Measurements from ENCODE around the gene PPP2R5E.
"Not testable (repeated sequence)": the region's sequence is repeated elsewhere in the genome, so short reads cannot be mapped to it uniquely, and the experiment has no call there.

PPP2R5E gene

GRCh38 chr14:63431466-63431865 is 111.7 kb downstream of the PPP2R5E start:
- DNase-seq: no peak

DNA sequence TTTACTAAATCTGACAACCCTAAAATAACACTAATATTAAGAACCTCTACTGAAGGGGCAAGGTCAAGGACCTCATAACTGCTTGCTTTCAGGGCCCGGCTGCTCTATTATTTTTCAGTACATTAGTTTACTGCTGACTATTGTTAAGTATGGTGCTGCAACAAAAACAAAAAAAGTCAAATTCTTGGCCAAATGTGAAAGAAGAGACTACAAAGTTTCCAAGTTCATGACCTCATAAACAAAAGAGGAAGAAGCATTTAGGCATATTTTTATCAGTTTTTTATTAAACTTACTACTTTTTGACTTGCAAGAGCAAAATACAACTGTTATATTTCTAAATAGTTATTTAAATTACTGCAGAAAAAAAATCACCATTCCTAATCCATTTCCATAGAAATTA is 114.7 kb downstream of the PPP2R5E start:
- no peak for DNase-seq

DNA sequence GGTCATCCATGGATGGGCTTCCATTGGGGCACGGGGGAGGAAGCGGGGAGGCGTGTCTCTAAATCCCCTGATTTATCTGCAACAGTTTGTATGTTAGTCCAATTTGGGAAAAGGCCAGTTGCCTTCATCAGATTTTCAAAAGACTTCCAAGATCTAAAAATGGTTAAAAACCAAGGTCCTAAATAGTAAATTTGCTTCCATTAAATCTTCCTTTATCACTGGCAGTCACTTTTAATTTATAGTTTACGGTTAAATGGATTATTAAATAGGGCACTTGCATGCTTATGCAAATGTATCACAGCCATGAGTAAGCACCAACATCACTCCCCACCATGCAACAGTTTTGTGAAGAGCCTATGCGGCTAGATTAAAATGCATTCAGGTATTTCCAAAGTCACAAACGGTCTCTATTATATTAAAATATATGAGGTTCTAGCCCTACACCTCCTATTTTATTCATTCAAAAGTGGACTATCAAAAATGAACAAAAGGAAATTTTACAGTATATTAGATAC is 116.3 kb downstream of the PPP2R5E start:
- DNase-seq: no peak

DNA sequence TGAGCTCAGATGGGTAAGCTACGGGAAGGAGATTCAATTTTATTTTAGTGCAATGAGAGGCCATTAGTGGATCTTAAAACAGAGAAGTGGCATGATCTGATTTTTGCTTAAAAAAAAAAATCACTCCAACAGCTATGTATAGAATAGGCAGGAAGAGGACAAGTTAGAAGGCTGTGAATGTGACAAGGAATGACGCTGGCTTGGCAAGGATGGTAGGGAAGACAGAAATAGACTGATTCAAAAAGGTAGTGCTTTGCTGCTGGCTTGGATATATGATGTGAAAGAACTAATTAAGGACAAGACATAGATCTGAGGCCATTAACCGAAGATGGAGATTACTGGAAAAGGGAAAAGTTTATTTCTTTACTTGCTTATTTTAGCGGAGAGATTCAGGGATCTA is 119.3 kb downstream of the PPP2R5E start:
- no peak for DNase-seq

DNA sequence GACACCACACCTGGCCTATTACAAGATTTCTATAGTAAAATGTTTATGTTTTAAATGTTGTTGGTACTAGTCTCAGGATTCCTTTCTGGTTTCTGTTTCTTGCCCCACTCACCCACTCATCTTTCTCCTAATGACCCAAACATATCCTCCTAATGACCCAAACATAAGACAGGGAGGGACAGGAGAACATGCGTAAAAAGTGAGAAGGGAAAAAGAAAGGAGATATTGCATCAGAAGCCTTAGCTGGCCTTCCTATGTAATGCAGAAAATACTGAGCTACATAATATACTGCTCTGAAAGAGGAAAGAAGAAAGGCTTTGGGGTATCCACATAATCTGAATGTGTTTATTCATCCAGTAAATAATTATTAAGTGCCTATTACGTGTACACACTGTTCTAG is 119.8 kb downstream of the PPP2R5E start:
- DNase-seq: no peak

- DNase-seq: no peak
Observed at GRCh38 chr14:63421919-63422318, 121.3 kb downstream of the PPP2R5E start.

- DNase-seq: no peak
Observed at GRCh38 chr14:63421226-63421625, 122.0 kb downstream of the PPP2R5E start.

- no peak for DNase-seq
Observed at GRCh38 chr14:63418020-63418419, 125.2 kb downstream of the PPP2R5E start.

GRCh38 chr14:63413009-63413408 is 130.2 kb downstream of the PPP2R5E start:
- DNase-seq: no peak

DNA sequence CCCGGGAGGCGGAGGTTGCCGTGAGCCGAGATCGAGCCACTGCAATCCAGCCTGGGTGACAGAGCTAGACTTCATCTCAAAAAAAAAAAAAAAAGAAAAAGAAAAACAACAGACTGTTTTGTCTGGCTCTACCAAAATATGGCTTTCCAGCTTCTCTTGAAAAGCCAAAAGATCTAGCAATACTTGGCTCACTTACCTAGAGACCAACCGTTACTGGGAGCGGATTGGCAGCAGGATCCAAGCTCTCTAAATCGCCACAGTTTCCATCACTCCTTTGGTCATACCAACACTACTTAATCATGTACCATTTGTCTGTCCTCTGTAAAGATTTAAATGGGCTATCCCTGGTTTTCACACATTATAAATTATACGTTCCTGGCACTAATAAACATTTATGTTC is 136.8 kb downstream of the PPP2R5E start:
- DNase-seq: no peak

- DNase-seq: no peak
Observed at GRCh38 chr14:63405715-63406114, 137.5 kb downstream of the PPP2R5E start.

DNA sequence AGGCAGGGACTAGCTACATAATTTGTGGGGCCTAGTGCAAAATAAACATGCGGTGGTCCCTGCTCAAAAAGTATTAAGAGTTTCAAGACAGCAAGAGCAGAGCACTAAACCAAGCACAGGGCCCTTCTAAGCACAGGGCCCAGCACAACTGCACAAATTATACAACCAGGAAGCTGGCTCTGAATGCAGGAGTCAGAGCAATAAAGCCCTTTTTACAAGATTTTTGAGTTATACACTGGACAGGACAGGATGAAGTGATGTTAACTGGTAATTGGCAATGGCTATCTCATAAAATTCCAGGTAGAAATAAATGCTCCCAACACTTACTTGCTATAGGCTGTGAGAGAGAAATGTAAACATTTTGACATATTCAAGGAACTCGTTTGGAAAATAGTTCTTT is 138.3 kb downstream of the PPP2R5E start:
- no peak for DNase-seq

DNA sequence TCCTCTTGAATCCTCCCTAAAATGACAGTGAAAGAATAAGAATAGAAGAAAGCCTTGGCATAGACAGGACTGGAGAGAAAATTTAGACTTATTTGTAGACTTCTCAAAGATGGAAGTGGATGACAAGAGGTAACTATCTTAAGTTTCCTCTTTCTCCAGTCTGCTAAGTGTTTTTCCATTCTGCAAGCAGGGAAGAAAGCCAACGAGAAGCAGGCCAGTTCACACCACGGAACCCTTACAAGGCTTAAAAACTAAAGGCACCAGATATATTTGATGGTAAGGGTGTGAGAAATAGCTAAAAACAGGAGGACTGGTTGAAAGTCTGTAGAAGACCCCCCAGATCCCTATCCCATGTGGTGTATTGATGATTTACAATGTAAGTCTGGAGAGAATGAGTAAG is 141.5 kb downstream of the PPP2R5E start:
- no peak for DNase-seq

DNA sequence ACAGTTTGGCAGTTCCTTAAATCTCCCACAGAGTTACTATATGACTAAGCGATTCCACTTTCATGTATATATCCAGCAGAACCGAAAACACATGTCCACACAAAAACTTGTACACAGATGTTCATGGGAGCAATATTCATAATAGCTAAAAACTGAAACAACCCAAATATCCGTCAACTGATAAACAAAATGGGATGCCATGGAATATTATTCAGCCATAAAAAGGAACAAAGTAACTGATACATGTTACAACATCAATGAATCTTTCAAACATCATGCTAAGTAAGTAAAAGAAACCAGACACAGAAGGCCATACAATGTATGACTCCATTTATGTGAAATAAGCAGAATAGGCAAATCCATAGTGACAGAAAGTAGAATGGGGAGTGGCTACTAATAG is 144.2 kb downstream of the PPP2R5E start:
- no peak for DNase-seq

DNA sequence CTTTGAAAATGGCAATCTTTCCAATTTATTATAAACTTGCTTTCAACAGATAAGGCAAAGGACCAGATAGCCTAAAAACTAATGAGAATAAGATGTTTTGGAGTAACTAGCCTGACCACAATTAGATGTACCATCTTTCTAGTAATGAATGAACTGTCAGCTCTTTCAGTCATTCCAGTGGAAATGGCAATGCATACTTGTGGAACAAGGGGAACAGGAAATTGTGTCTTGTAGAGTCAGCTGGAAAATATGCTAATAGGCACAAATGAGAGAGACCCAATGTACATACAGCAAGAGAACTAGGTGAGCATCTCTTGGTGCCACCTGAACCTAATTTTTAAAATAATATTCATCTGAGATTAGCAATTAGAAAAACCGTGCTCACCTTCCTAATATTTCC is 148.3 kb downstream of the PPP2R5E start:
- DNase-seq: peak; percentile 40

DNA sequence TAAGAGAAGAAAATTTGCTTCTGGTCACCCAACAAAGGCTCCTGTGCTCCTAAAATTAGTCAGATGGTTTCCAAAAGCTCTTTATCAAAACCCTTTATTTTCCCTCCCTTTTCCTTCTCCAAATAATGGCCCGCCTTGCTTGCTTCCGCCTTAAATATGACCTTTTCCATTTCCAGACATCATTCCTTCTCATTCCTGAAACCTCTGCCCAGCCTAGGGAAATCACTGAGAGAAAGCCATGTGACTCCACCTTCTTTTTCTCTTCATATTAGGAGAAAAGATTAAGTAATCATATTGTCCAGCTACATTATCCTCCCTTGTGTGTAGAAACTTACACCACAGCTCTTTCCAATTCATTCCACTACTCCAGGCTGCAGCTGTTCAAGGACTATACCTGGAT is 148.7 kb downstream of the PPP2R5E start:
- no peak for DNase-seq

DNA sequence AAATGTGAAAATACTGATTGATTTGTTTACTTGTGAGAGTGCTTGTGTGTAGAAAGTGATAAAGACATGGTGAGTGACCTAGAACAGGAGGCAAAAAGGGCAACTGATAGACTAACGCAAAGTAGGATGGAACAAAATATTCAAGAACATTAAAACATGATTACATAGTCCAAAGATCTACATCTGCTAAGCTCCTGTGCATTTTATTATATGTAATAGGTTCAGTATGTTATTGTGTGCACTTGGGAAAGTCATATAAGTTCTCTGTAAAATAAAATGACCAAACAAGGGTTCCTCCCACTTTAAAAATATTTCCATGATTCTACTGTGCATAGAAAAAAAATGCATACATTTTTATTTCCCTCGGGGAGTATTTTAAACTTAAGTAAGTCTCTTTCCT is 150.2 kb downstream of the PPP2R5E start:
- DNase-seq: no peak

- DNase-seq: no peak
Observed at GRCh38 chr14:63392236-63392635, 150.9 kb downstream of the PPP2R5E start.

DNA sequence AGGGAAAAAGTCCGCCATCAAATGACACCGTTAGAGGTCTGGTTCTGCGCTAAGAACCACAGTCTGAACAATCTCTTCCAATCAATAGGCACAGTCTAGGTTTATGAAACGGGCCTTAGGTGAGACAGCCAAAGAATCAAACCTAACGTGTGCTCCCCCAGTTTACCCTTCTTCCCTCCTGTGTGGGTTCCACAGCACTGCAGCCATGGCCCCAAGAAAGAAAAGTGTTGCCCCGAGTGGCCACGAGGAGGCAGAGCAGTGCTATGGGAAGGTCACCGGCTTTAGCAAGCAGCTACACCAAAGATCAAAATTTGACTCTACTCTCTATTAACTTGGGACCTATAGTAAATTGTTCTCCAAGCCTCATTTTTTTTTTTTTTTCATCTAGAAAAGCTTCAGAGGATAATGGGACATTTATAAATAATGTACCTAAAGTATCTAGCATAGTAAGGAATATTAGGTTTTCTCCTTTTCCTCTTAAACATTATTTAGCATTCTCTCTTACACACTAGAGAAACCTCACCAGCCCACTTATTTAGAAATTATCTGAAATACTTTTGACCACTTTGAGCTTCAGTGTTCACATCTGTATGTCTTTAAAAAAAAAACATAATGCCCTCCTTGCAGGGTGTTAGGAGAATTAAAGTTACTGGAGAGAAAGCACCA is 154.3 kb downstream of the PPP2R5E start:
- DNase-seq: peak; percentile 55

DNA sequence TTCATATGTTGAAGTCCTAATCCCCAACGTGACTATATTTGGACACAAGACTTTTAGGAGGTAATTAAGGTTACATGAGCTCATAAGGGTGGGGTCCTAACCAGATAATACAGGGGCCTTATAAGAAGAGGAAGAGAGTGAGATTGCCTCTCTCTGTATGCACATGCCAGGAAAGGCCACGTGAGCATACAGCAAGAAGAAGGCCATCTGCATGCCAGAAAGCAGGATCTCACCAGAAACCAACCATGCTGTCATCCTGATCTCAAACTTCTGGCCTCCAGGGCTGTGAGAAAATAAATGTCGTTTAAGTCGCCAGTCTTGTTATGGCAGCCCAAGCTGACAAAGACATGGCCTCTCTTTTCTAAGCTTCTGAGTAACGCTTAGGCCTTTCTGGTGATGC is 155.5 kb downstream of the PPP2R5E start:
- DNase-seq: peak; percentile 53

DNA sequence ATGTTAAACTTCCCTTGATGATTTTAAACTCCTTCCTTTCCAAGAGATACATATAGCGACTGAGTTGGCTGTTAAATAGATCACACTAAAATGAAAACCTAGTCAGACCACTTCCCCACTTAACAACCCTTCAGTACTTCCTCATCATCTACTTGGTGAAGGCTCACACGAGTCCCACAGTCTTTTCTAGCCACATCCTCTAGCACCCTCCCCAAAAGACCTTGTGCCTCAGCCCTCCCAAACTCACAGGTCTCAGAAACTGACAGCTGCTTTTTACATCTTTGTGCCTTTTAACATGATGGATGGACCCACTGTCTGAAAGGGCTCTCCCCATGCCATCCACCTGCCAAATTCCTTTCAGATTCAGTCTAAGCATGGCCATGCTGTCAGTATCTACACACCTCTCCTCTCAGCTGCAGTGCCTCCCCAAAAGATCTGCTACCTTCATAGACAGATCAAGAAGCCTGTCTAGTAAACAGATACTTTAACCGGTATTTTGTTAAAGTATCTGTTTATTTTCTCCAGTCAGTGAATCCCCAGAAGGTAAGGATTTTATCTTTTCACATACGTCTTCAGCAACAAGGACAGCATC is 159.3 kb downstream of the PPP2R5E start:
- DNase-seq: no peak

- no peak for DNase-seq
Observed at GRCh38 chr14:63378444-63378843, 164.7 kb downstream of the PPP2R5E start.

DNA sequence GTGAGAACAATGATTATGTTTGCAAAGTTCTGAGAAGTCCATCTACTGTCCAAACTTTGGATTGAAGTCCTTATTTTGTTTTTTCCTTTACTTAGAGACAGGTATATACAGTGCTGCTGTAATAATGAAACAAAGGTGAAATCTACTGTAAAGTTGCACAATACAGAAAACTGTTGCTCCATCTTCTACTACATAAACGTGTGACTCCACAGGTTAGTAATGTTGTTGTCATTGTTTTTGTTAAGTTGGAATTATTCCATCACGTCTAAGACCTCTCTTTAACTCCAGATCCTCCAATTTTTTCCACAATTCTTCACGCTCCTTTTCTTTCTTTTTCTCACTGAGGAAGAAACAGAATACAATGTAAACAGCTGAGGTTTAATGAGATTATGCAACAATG is 167.4 kb downstream of the PPP2R5E start:
- no peak for DNase-seq

DNA sequence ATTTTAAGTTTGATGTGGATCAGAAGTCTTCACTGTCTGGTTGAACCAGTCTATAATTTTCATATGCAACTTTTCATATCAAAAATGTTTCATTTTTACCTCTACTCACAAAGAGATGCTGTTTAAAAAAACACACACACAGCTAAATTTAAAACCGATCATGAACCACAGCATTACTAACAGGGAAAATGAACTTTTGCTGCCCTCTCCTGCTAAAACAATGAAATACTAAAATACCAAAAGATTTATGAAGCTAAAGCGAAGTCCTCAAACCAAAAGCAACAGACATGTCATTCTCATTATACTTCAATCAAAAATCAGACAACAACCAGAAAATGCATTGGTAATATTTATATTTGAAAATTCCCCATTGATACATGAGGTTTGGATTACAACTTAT is 171.6 kb downstream of the PPP2R5E start:
- not testable (repeated sequence) for DNase-seq

DNA sequence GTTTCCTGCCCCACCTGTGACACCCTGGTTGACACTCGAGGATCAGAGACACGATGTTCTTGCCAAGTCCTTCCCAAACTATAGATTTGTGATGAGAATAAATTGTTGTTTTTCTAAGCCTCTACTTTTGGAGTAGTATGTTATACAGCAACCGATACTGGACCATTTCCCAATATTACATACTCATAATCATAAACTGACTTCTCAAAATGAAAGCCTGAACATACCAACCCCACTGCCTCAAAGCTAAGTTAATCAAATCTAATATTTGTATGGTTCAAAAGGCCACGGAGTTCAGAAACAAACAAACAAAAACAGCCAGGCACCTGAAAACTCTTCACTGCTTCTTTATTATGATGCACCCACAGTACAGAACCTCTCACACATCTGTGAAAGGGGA is 172.1 kb downstream of the PPP2R5E start:
- DNase-seq: no peak

Data from fibroblast of skin of back (primary cell).